HG03457 (cell line): Measurements from ENCODE around the gene GNE.

Source experiments
- ATAC-seq: cut with Tn5 transposase; IDR thresholded peaks from one replicate; pipeline ENCODE4 v1.9.1; 2021; ENCODE audit warnings: moderate number of reproducible peaks; ENCODE audit not compliant: unreplicated experiment

The GNE gene

GRCh38 chr9:36173861-36174260 is 84.4 kb downstream of the GNE start:
- ATAC-seq = no peak

GRCh38 chr9:36170531-36170930 is 87.7 kb downstream of the GNE start:
- ATAC-seq = no peak

- no peak for ATAC-seq
These were observed 88.5 kb downstream of the GNE start for GRCh38 chr9:36169708-36170107.

GRCh38 chr9:36169166-36169565 is 89.1 kb downstream of the GNE start, which contains the start of gene CCIN:
TSS of gene CCIN (plus strand) at chr9:36169388. CDS start at chr9:36169503, 115 bp downstream.
- ATAC-seq = no peak

- peak; percentile 50 for ATAC-seq
These were observed 91.9 kb downstream of the GNE start for GRCh38 chr9:36166168-36166927.

GRCh38 chr9:36165826-36166167 is 92.5 kb downstream of the GNE start:
- no peak for ATAC-seq

GRCh38 chr9:36164989-36165388 is 93.3 kb downstream of the GNE start:
- ATAC-seq = no peak
